Kidney (tissue), 14 donors: ENCODE measurements around the gene KIRREL3. TPM values are rescaled to one million over a fixed set of nuclear protein-coding genes. Genes with fewer than 3 reads are reported as not detected.

Experiments used
- DNase-seq, 5 donors: peaks; one replicate each; pipeline ENCODE4 v3.0.0-alpha.2; 2013 to 2020
- FAIRE-seq: peaks from 2 replicates; lab custom pipeline; 2012; peaks lifted over from hg19 to GRCh38; lab: Jason Lieb, UNC
- H3K27ac ChIP-seq, 2 donors: one replicate each; pipeline ENCODE4 v1.7.0; 2013; ENCODE audit warnings: low read depth in 2 of 2, low read length in 2 of 2, inconsistent platforms in 1 of 2
- H3K27me3 ChIP-seq: one replicate; pipeline ENCODE4 v1.7.1; 2013; ENCODE audit warnings: low read length, inconsistent platforms; ENCODE audit not compliant: control insufficient read depth, insufficient read depth
- H3K36me3 ChIP-seq, 3 donors: one replicate each; pipeline versions ENCODE4 v1.7.0 to v1.7.1; 2013; ENCODE audit warnings: low read length in 3 of 3, control low read depth in 1 of 3, inconsistent platforms in 1 of 3; ENCODE audit not compliant: insufficient read depth in 3 of 3, control insufficient read depth in 2 of 3
- H3K4me1 ChIP-seq, 3 donors: one replicate each; pipeline versions ENCODE4 v1.7.0 to v1.7.1; 2013; ENCODE audit warnings: low read length in 3 of 3, inconsistent platforms in 1 of 3, low read depth in 1 of 3; ENCODE audit not compliant: control insufficient read depth in 2 of 3, insufficient read depth in 2 of 3
- H3K4me3 ChIP-seq, 3 donors: one replicate each; pipeline versions ENCODE4 v1.7.0 to v1.8.1; 2013; ENCODE audit warnings: low read length in 3 of 3, control low read depth in 1 of 3, inconsistent platforms in 1 of 3
- H3K9ac ChIP-seq, 3 donors: one replicate each; pipeline versions ENCODE4 v1.7.0 to v1.7.1; 2013; ENCODE audit warnings: low read length in 3 of 3, control low read depth in 1 of 3, inconsistent platforms in 1 of 3
- H3K9me3 ChIP-seq, 3 donors: one replicate each; pipeline versions ENCODE4 v1.7.0 to v1.7.1; 2013; ENCODE audit warnings: low read length in 3 of 3, control low read depth in 1 of 3, inconsistent platforms in 1 of 3; ENCODE audit not compliant: control insufficient read depth in 2 of 3, insufficient read depth in 1 of 3
- intact Hi-C: fragments of 100-400 bp; cut with DNase I; formaldehyde crosslinking; loops from one replicate; pipeline ENCODE4 v1.11.1; 2022
- polyA plus RNA-seq: library from polyadenylated mRNA; stranded (reverse); fragments of 350-450 nt; fragmentation: Illumina TruSeq; extraction: RNeasy Lipid Tissue Mini Kit (QIAGEN cat#74804); gene quantifications from one replicate; pipeline ENCODE4 v1.2.3, GENCODE V29; 2014; ENCODE audit warnings: low read depth, low replicate concordance; ENCODE audit not compliant: insufficient read depth
- total RNA-seq: library from RNA; stranded (reverse); fragmentation: NEBNext Ultra II Directional; extraction: Animal tissue kit (Norgen Biotek cat#: 25700); gene quantifications from one replicate; pipeline ENCODE4 v1.2.1, GENCODE V29; 2021
- TF ChIP-seq, protein P1 (sequence below): IDR thresholded peaks from 3 replicates; pipeline ENCODE4 v1.5.1; 2012; ENCODE audit warnings: mild to moderate bottlenecking, moderate library complexity, borderline replicate concordance; ENCODE audit not compliant: insufficient read depth; ENCODE audit errors: extremely low read depth
- donor health status: control.
- donor health status: control.
- donor health status: control.
- donor health status: control.
- donor health status: control.
- donor health status: DM: yes; HTN: yes; CAD: no.
- donor health status: Normal renal cell carcinoma (clear cell type).

Gene KIRREL3
- total and polyA plus RNA-seq, 2 donors from 2014 or later: 0.19 to 0.22 TPM

DNA sequence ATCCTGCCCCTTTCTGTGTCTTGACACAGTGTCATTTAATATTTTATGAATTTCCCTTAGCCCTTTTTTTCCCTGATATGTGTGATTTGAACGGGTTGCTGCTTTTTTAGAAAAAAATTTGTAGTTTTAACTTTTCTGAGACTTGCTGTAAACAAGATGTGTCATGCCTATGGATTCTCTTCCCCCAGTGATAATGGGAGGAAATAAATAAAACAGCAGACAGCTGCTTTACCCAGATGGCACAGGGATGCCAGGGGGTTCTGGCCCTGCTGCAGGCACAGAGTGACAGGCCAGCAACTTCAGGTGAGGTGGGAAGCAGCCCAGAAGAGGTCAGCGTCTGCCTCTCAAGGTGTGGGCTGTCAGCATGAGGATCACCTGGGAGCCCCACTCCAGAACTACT is 266.9 kb downstream of the KIRREL3 start:
- H3K27ac ChIP-seq: no peak overlapping the region
- TF ChIP-seq, protein P1, sequence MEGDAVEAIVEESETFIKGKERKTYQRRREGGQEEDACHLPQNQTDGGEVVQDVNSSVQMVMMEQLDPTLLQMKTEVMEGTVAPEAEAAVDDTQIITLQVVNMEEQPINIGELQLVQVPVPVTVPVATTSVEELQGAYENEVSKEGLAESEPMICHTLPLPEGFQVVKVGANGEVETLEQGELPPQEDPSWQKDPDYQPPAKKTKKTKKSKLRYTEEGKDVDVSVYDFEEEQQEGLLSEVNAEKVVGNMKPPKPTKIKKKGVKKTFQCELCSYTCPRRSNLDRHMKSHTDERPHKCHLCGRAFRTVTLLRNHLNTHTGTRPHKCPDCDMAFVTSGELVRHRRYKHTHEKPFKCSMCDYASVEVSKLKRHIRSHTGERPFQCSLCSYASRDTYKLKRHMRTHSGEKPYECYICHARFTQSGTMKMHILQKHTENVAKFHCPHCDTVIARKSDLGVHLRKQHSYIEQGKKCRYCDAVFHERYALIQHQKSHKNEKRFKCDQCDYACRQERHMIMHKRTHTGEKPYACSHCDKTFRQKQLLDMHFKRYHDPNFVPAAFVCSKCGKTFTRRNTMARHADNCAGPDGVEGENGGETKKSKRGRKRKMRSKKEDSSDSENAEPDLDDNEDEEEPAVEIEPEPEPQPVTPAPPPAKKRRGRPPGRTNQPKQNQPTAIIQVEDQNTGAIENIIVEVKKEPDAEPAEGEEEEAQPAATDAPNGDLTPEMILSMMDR: no peak
- no peaks in the 10 kb centered on the region for H3K27me3 ChIP-seq
- no peaks in the 10 kb centered on the region for H3K9me3 ChIP-seq
- FAIRE-seq (no peak), DNase-seq (no peak)
- intact Hi-C loops: no loop called here
- no peak overlapping the region for H3K4me3 ChIP-seq
- H3K9ac ChIP-seq: no peak overlapping the region
- no peaks in the 10 kb centered on the region for H3K36me3 ChIP-seq
- no peaks in the 10 kb centered on the region for H3K4me1 ChIP-seq

DNA sequence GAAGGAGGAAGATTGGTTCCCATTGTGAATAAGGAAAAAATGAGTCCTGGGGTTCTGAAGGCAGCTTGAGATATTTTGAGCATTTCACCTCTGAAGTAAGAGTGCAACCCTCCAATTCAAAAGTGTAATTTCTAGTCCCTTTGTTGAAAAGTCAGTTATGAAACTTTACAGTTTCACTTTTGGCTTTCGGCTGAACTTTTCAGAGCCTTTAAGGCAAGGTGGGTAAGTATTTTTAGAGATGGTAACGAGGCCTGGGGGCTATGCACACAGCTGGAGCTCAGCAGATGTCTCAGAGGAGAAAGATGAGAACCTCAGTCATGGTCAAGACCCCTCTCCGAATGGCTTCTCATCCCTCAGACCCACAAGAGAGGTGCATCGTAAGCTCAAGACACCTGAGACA is 267.6 kb downstream of the KIRREL3 start:
- TF ChIP-seq, protein P1: no peak
- Histone ChIP-seq H3K9ac (no peak overlapping the region), H3K27me3 (no peaks in the 10 kb centered on the region), H3K27ac (no peak overlapping the region), H3K4me3 (no peak overlapping the region), H3K9me3 (no peaks in the 10 kb centered on the region), H3K4me1 (no peaks in the 10 kb centered on the region), H3K36me3 (no peaks in the 10 kb centered on the region)
- intact Hi-C loops: no loop called here
- DNase-seq (no peak), FAIRE-seq (no peak)

DNA sequence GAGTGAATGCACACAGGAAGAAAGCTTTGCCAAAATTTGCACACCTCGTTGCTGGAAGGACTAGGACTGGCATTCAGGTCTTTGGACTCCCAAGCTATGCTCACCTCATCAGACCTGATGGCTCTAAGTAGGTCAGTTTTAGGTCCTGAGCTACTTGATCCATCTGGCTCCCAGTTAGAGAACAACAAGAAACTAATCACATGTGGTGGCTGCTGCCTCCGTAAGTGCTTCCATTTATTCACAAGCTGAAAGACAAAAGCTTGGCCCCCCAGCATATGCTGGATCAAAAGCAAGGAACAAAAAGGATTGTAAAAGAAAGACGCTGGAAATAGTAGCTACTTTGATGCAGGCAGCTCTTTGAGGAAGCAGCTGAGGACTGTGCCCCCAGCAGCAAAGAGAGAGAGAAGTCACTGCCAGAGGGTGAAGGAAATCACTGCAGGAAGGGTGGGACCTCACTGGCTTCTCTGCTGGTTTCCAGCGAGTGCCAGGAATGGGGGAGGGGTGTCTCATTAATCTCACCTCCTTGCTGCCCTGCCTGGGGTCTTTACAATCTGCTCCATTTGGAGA is 268.9 kb downstream of the KIRREL3 start:
- no peak for DNase-seq
- H3K4me3 ChIP-seq: no peak overlapping the region

More for the DNA sequence above, 268.9 kb downstream of the KIRREL3 start:
- Histone ChIP-seq H3K4me1 (no peaks in the 10 kb centered on the region), H3K9ac (no peak overlapping the region), H3K27me3 (no peaks in the 10 kb centered on the region), H3K36me3 (no peaks in the 10 kb centered on the region), H3K9me3 (no peaks in the 10 kb centered on the region), H3K27ac (no peak overlapping the region)
- no peak for FAIRE-seq
- intact Hi-C loops: no loop called here
- TF ChIP-seq, protein P1: no peak
